SU-DHL-6 (cell line): ENCODE data around the gene MUC5B.

ENCODE experiments used
- H2AFZ ChIP-seq: fragments of 200-600 bp; sonication (generic); 2 replicates; pipeline ENCODE4 v1.6.1; 2014; ENCODE audit warnings: low read depth, mild to moderate bottlenecking, moderate library complexity, mixed read lengths, antibody characterized with exemption, low read length; ENCODE audit not compliant: severe bottlenecking
- H3F3A ChIP-seq: fragments of 200-600 bp; shearing (Covaris generic); 2 replicates; pipeline ENCODE4 v1.6.0; 2016; ENCODE audit warnings: antibody characterized with exemption, mild to moderate bottlenecking; ENCODE audit not compliant: insufficient read depth
- H3K27ac ChIP-seq: fragments of 200-600 bp; sonication (generic); 2 replicates; pipeline ENCODE4 v1.5.1; 2016; ENCODE audit warnings: low read depth, mild to moderate bottlenecking, low read length, moderate library complexity, mixed read lengths
- H3K27me3 ChIP-seq: fragments of 200-600 bp; sonication (generic), shearing (Covaris generic); 2 replicates; pipeline ENCODE4 v1.6.0; 2014; ENCODE audit warnings: mild to moderate bottlenecking, low read length
- H3K36me3 ChIP-seq: fragments of 200-600 bp; sonication (generic); 2 replicates; pipeline ENCODE4 v1.6.1; 2014; ENCODE audit warnings: mild to moderate bottlenecking, low read length, mixed read lengths
- H3K4me2 ChIP-seq: fragments of 300-600, 200-600 bp; shearing (Covaris generic), sonication (generic); 2 replicates; pipeline ENCODE4 v1.6.0; 2014; ENCODE audit warnings: low read length, low read depth, mild to moderate bottlenecking; ENCODE audit not compliant: poor library complexity, severe bottlenecking
- H3K4me3 ChIP-seq: fragments of 200-600 bp; sonication (generic); 2 replicates; pipeline ENCODE4 v1.5.1; 2014; ENCODE audit warnings: antibody characterized with exemption, low read length, mild to moderate bottlenecking, mixed read lengths; ENCODE audit not compliant: insufficient read depth, poor library complexity, severe bottlenecking
- H3K79me2 ChIP-seq: fragments of 200-600 bp; sonication (generic); 2 replicates; pipeline ENCODE4 v1.6.1; 2014; ENCODE audit warnings: mild to moderate bottlenecking, low read length, moderate library complexity; ENCODE audit not compliant: insufficient read depth
- H3K9ac ChIP-seq: fragments of 200-600 bp; sonication (generic); 2 replicates; pipeline ENCODE4 v1.7.0; 2014; ENCODE audit warnings: mild to moderate bottlenecking, low read length
- H3K9me2 ChIP-seq: fragments of 200-600 bp; sonication (generic); replicated peaks from 2 replicates; pipeline ENCODE4 v1.6.1; 2014; ENCODE audit warnings: low read length; ENCODE audit not compliant: insufficient read depth
- H3K9me3 ChIP-seq: fragments of 200-600 bp; sonication (generic); 2 replicates; pipeline ENCODE4 v1.6.1; 2014; ENCODE audit warnings: low read length, mixed read lengths; ENCODE audit not compliant: insufficient read depth
- H4K20me1 ChIP-seq: fragments of 200-600 bp; sonication (generic); 2 replicates; pipeline ENCODE4 v1.6.1; 2014; ENCODE audit warnings: low read depth, mild to moderate bottlenecking, antibody characterized with exemption, low read length, moderate library complexity, mixed read lengths
- EZH2phosphoT487 ChIP-seq: fragments of 200-600 bp; sonication (generic), shearing (Covaris generic); conservative IDR thresholded peaks from 2 replicates; pipeline ENCODE4 v1.6.1; 2018; ENCODE audit warnings: mild to moderate bottlenecking, antibody characterized with exemption, low read length, moderate library complexity, mixed read lengths
- TF ChIP-seq, protein P1 (sequence below): fragments of 200-600 bp; sonication (generic); IDR thresholded peaks from one replicate; pipeline ENCODE4 v1.5.1; 2017; ENCODE audit warnings: antibody characterized with exemption, mild to moderate bottlenecking, low read length, moderate library complexity; ENCODE audit not compliant: insufficient read depth, poor library complexity, severe bottlenecking

Gene MUC5B

GRCh38 chr11:1285876-1286275, 63.0 kb downstream of the MUC5B start:
- Histone ChIP-seq H3K4me3 (no peak overlapping the region), H3K27ac (no peak overlapping the region), H3K27me3 (no peaks in the 10 kb centered on the region), H3K36me3 (no peaks in the 10 kb centered on the region), H3K4me2 (no peak overlapping the region), H3K79me2 (no peaks in the 10 kb centered on the region), H3K9ac (no peak overlapping the region), H4K20me1 (no peaks in the 10 kb centered on the region), H3K9me3 (no peaks in the 10 kb centered on the region), H3K9me2 (no peaks in the 10 kb centered on the region), H2AFZ (no peak overlapping the region), H3F3A (no peaks in the 10 kb centered on the region)
- TF ChIP-seq EZH2phosphoT487: no peak
- TF ChIP-seq, protein P1, sequence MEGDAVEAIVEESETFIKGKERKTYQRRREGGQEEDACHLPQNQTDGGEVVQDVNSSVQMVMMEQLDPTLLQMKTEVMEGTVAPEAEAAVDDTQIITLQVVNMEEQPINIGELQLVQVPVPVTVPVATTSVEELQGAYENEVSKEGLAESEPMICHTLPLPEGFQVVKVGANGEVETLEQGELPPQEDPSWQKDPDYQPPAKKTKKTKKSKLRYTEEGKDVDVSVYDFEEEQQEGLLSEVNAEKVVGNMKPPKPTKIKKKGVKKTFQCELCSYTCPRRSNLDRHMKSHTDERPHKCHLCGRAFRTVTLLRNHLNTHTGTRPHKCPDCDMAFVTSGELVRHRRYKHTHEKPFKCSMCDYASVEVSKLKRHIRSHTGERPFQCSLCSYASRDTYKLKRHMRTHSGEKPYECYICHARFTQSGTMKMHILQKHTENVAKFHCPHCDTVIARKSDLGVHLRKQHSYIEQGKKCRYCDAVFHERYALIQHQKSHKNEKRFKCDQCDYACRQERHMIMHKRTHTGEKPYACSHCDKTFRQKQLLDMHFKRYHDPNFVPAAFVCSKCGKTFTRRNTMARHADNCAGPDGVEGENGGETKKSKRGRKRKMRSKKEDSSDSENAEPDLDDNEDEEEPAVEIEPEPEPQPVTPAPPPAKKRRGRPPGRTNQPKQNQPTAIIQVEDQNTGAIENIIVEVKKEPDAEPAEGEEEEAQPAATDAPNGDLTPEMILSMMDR: no peak

DNA sequence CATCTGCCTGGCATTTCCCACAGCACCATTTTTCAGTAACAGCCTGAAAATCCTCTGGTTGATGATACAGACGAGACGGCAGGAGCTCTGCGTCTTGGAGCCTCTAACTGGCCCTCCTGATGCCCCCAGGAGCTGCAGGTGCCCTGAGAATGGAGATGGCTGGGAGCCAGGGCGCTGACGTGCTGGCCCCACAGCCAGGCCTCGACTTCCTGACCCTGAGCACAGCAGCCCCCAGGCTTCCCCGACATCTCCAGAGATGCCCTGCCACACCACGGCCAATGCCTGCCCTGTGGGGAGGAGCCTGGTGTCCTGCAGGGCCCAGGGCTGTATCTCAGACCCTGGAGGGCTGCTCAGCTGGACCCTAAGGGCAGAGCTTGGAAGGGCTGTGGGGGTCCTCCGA, 65.1 kb downstream of the MUC5B start:
- TF ChIP-seq EZH2phosphoT487: no peak
- TF ChIP-seq, protein P1: no peak
- H3K27me3 ChIP-seq: no peaks in the 10 kb centered on the region
- H3F3A ChIP-seq: no peaks in the 10 kb centered on the region
- no peaks in the 10 kb centered on the region for H4K20me1 ChIP-seq
- H3K9me3 ChIP-seq: no peaks in the 10 kb centered on the region
- H3K9me2 ChIP-seq: no peaks in the 10 kb centered on the region
- no peak overlapping the region for H3K9ac ChIP-seq
- H2AFZ ChIP-seq: no peak overlapping the region
- no peak overlapping the region for H3K4me2 ChIP-seq
- no peak overlapping the region for H3K27ac ChIP-seq
- no peaks in the 10 kb centered on the region for H3K79me2 ChIP-seq
- no peak overlapping the region for H3K4me3 ChIP-seq
- H3K36me3 ChIP-seq: no peaks in the 10 kb centered on the region

- no peaks in the 10 kb centered on the region for H4K20me1 ChIP-seq
- H3K9me3 ChIP-seq: no peaks in the 10 kb centered on the region
- no peak overlapping the region for H3K27ac ChIP-seq
- H2AFZ ChIP-seq: no peak overlapping the region
- no peaks in the 10 kb centered on the region for H3K9me2 ChIP-seq
- no peaks in the 10 kb centered on the region for H3F3A ChIP-seq
- H3K79me2 ChIP-seq: no peaks in the 10 kb centered on the region
- H3K4me3 ChIP-seq: no peak overlapping the region
- no peaks in the 10 kb centered on the region for H3K36me3 ChIP-seq
- H3K4me2 ChIP-seq: no peak overlapping the region
- TF ChIP-seq EZH2phosphoT487: no peak
- TF ChIP-seq, protein P1: no peak
- no peaks in the 10 kb centered on the region for H3K27me3 ChIP-seq
- H3K9ac ChIP-seq: no peak overlapping the region
Measured at GRCh38 chr11:1288426-1289151, 65.7 kb downstream of the MUC5B start.
